ENCODE measurements around the gene GABRD. TPM values are rescaled to one million over a fixed set of nuclear protein-coding genes. Genes with fewer than 3 reads are reported as not detected.

GABRD gene
- total and polyA plus RNA-seq, 10 of the 15 experiments (the other 5 are each of a cell fraction or from before 2014, with no cell fraction given), result not detected

DNA sequence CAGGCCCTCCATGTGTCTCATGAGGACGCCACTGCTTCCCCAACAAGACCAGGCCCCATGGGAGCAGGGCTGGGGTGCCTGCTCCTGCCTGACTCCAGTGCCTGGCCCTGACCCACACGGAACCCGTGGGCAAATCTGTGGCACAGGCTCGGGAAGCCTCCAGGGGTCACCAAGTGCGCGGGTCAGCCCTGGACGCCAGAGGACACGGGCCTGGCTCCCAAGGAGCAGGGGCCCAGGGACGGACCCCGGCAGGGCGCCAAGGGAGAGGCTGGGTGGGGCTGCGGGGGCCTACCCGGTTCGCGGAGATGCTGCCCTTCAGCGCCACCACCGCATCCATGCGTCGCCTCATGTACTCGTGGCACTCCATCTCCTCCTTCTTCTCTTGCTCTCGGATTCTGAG is 47.5 kb upstream of the GABRD start:
- ChIA-PET SMC1A (ENCODE audit: uncharacterized antibody, unreplicated experiment) (no interaction called here), POLR2A (no interaction called here), RAD21 (ENCODE audit: unreplicated experiment) (no interaction called here), CTCF (no interaction called here)
- DNase-seq (ENCODE audit: low read depth, low spot score), result no peak
- in situ Hi-C loops (cut with MboI), result loop anchor here (25.0 kb wide), 1 partner anchor 816 kb away; no protein-coding TSS in a partner anchor
- no peak for ATAC-seq
- Histone ChIP-seq H3K36me3 (ENCODE audit: control insufficient read depth in 2 of 2, insufficient read depth in 2 of 2, low read length in 1 of 2) (no peaks in the 10 kb centered on the region), H3K4me2 (ENCODE audit: control insufficient read depth, insufficient read depth) (no peak overlapping the region), H3K4me1 (ENCODE audit: control insufficient read depth, insufficient read depth, low read length) (no peaks in the 10 kb centered on the region), H3K27me3 (replicated peaks in 1 of 2; ENCODE audit: control insufficient read depth in 2 of 2, insufficient read depth in 2 of 2, low read length in 1 of 2) (no peaks in the 10 kb centered on the region), H3K27ac (ENCODE audit: control insufficient read depth, insufficient read depth) (no peak overlapping the region), H4K20me1 (ENCODE audit: control insufficient read depth, insufficient read depth) (no peaks in the 10 kb centered on the region), H3K9ac (ENCODE audit: control insufficient read depth, insufficient read depth, low read length) (no peak overlapping the region), H3K4me3 (no peak overlapping the region), H3K9me3 (replicated peaks; ENCODE audit: control insufficient read depth, insufficient read depth, low read length) (no peaks in the 10 kb centered on the region; the same call in 2 of the 3 replicates), H3K79me2 (ENCODE audit: control insufficient read depth, insufficient read depth, low read length) (no peaks in the 10 kb centered on the region), H2AFZ (ENCODE audit: control insufficient read depth, low read depth, low read length) (no peak overlapping the region)
- intact Hi-C loops (cut with micrococcal nuclease; ENCODE audit: unreplicated experiment), result no loop called here
- no peak for FAIRE-seq
- BruUV-seq (replicated peaks), result no TSS peak
- whole genome bisulfite sequencing (ENCODE audit: insufficient coverage, insufficient replicate concordance, low lambda C conversion rate, missing lambda C conversion rate), result 85% methylated on average over 20 of the region's 21 CpGs
- TF ChIP-seq SRF (IDR thresholded peaks at IDR 0.05; ENCODE audit: low read depth in 2 of 2, low read length in 2 of 2), result 0 out of 4 replicates have a peak, but pooled peaks of 1 of the 2 experiments have one; percentile 5
- no peak for TF ChIP-seq RUNX3 (IDR thresholded peaks at IDR 0.05; ENCODE audit: low read length)
- no peak for TF ChIP-seq ZNF24 (IDR thresholded peaks at IDR 0.05)
- no peak for TF ChIP-seq NFXL1 (IDR thresholded peaks at IDR 0.05; ENCODE audit: borderline replicate concordance)
- TF ChIP-seq, protein P1, sequence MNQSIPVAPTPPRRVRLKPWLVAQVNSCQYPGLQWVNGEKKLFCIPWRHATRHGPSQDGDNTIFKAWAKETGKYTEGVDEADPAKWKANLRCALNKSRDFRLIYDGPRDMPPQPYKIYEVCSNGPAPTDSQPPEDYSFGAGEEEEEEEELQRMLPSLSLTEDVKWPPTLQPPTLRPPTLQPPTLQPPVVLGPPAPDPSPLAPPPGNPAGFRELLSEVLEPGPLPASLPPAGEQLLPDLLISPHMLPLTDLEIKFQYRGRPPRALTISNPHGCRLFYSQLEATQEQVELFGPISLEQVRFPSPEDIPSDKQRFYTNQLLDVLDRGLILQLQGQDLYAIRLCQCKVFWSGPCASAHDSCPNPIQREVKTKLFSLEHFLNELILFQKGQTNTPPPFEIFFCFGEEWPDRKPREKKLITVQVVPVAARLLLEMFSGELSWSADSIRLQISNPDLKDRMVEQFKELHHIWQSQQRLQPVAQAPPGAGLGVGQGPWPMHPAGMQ (IDR thresholded peaks at IDR 0.05; ENCODE audit: borderline replicate concordance), result no peak
- TF ChIP-seq, protein P2, sequence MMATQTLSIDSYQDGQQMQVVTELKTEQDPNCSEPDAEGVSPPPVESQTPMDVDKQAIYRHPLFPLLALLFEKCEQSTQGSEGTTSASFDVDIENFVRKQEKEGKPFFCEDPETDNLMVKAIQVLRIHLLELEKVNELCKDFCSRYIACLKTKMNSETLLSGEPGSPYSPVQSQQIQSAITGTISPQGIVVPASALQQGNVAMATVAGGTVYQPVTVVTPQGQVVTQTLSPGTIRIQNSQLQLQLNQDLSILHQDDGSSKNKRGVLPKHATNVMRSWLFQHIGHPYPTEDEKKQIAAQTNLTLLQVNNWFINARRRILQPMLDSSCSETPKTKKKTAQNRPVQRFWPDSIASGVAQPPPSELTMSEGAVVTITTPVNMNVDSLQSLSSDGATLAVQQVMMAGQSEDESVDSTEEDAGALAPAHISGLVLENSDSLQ (IDR thresholded peaks at IDR 0.05), result no peak

Measured in GM12878 (cell line).